KOPT-K1 (cell line): ENCODE results near the gene AKNA.

Experiments used
- H3K27ac ChIP-seq: fragments of 200-600 bp; sonication (generic); 2 replicates; pipeline ENCODE4 v1.5.1; 2016; ENCODE audit warnings: antibody characterized with exemption, mild to moderate bottlenecking, low read depth, low read length; ENCODE audit not compliant: poor library complexity, severe bottlenecking
- H3K36me3 ChIP-seq: fragments of 200-600 bp; sonication (generic); 2 replicates; pipeline ENCODE4 v1.5.1; 2017; ENCODE audit warnings: antibody characterized with exemption, mild to moderate bottlenecking, low read length, moderate library complexity; ENCODE audit not compliant: insufficient read depth
- H3K9me3 ChIP-seq: fragments of 200-600 bp; sonication (generic); 2 replicates; pipeline ENCODE4 v1.5.1; 2017; ENCODE audit warnings: antibody characterized with exemption, low read length, mild to moderate bottlenecking; ENCODE audit not compliant: insufficient read depth, poor library complexity, severe bottlenecking

The AKNA gene

GRCh38 chr9:114394523-114395333 is 6.9 kb upstream of the AKNA start:
- Histone ChIP-seq H3K36me3 (peaks cover 6% of the 10 kb centered on the region), H3K9me3 (no peaks in the 10 kb centered on the region), H3K27ac (no peak overlapping the region)

- Histone ChIP-seq H3K36me3 (peaks cover 6% of the 10 kb centered on the region), H3K27ac (peak overlapping the region; percentile 0), H3K9me3 (no peaks in the 10 kb centered on the region)
Measured at GRCh38 chr9:114392749-114393112, 4.9 kb upstream of the AKNA start.

GRCh38 chr9:114390952-114391351 is 3.2 kb upstream of the AKNA start:
- no peaks in the 10 kb centered on the region for H3K9me3 ChIP-seq
- H3K27ac ChIP-seq, result peak overlapping the region; percentile 100
- peaks cover 13% of the 10 kb centered on the region for H3K36me3 ChIP-seq

GRCh38 chr9:114389612-114390368 is 2.0 kb upstream of the AKNA start:
- peaks cover 13% of the 10 kb centered on the region for H3K36me3 ChIP-seq
- H3K27ac ChIP-seq, result peak overlapping the region; percentile 100
- H3K9me3 ChIP-seq, result no peaks in the 10 kb centered on the region

GRCh38 chr9:114388764-114389375 is 1.1 kb upstream of the AKNA start:
- H3K27ac ChIP-seq, result peak overlapping the region; percentile 100

DNA sequence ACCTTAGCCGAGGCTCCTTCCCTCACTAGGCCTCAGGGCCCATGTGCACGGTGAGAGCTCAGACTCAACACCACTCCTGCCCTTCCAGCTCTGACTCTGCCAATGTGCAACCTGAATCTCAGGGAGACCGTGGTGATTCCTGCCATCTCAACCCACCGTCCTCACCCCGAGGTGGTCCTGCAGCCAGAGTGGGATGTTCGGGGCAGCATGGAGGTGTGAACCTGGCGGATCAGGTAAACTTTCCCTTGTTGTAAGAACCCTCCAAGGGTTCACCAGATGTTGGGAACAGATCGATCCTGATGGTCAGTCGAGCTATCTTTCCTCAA is 538 bp upstream of the AKNA start:
- peaks cover 7% of the 10 kb centered on the region for H3K36me3 ChIP-seq
- H3K27ac ChIP-seq, result peak overlapping the region; percentile 100
- no peaks in the 10 kb centered on the region for H3K9me3 ChIP-seq

More at GRCh38 chr9:114388764-114389375, 1.1 kb upstream of the AKNA start:
- no peaks in the 10 kb centered on the region for H3K9me3 ChIP-seq
- peaks cover 7% of the 10 kb centered on the region for H3K36me3 ChIP-seq

GRCh38 chr9:114386886-114387679 is 699 bp downstream of the AKNA start:
- peak overlapping the region; percentile 100 for H3K27ac ChIP-seq
- peaks cover 16% of the 10 kb centered on the region for H3K36me3 ChIP-seq
- no peaks in the 10 kb centered on the region for H3K9me3 ChIP-seq

DNA sequence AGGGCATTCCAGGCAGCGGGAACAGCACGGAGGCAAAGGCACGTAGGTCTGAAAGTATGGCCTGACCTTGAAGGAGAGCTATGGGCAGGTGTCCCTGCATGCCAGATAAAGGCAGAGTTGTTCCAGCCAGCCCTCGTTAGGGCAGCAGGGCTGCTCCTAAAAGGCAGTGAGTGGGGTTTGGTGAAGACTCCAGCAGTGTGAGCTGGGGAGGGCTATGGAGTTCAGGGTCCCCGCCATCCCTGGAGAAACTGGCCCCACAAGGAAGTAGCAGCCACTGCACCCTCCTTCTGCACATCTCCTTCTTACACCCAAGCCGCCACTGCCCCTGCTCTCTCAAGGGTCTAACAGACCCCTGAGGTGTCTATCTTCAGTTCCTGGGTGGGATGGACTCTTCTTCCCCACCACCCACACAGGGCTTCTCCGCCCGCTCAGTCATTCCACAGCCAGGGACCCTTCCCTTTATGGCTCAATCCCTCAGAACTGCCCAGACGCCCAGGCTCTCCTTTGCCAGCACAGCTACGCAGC is 1.4 kb downstream of the AKNA start:
- Histone ChIP-seq H3K36me3 (peaks cover 22% of the 10 kb centered on the region), H3K27ac (peak overlapping the region; percentile 100)

GRCh38 chr9:114385397-114386181 is 2.2 kb downstream of the AKNA start:
- peak overlapping the region; percentile 100 for H3K27ac ChIP-seq
- H3K9me3 ChIP-seq, result no peaks in the 10 kb centered on the region
- H3K36me3 ChIP-seq, result peaks cover 30% of the 10 kb centered on the region

More for the DNA sequence above, 1.4 kb downstream of the AKNA start:
- no peaks in the 10 kb centered on the region for H3K9me3 ChIP-seq

DNA sequence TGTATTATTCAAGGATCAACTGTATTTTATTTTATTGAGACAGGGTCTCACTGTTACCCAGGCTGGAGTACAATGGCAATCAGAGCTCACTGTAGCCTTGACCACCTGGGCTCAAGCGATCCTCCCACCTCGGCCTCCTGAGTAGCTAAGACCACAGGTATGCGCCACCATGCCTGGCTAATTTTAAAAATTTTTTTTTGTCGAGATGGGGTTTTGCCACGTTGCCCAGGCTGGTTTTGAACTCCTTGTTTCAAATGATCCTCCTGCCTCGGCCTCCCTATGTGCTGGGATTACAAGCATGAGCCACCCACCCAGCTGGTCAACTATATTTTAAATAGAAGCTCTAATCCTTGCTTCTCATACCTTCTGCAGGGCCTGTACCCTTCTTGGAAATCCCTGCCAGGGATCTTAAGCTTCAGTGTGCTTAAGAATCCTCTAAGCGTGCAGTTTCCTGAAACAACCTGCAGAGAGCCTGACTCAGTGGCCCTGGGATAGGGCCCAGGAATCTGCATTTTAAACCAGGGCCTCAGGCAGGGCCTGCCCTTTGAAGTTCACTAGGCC is 2.9 kb downstream of the AKNA start:
- peak overlapping the region; percentile 100 for H3K27ac ChIP-seq
- H3K36me3 ChIP-seq, result peaks cover 37% of the 10 kb centered on the region
- no peaks in the 10 kb centered on the region for H3K9me3 ChIP-seq

- Histone ChIP-seq H3K27ac (peak overlapping the region; percentile 100), H3K9me3 (no peaks in the 10 kb centered on the region), H3K36me3 (peaks cover 43% of the 10 kb centered on the region)
Measured at GRCh38 chr9:114384341-114384740, 3.4 kb downstream of the AKNA start.

DNA sequence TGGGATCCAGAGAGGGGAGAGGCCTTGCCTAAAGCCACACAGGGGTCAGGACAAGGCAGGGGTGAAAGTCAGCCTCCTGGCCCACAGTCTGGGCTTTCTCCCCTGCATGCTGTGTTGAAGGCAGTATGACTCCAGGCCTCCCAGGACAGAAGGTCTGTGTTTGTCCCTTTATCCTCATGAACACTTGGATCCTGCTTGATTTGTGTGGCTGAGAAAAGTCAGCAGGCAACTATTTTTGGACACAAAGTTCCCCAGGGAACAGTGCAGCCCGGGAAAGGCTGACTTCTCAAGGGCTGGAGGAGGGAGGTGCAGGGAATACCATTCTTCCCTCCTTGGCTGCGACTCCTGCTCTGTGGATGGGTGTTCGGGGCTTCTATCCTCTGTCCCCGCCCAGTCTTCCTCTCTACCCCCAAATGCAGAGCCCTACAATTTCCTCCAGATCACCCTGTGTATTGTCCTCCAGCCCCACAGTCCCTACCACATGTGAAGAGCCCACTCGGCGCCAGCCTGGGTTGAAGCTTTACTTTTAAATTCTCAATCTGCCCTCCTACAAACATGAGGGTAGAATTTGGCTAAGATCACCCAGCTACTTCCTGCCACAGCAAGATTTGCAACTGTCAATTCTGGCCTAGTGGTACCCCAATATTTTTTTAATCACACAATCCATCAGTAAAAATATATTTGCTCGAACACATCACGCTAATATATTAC is 4.1 kb downstream of the AKNA start:
- H3K9me3 ChIP-seq, result no peaks in the 10 kb centered on the region
- H3K36me3 ChIP-seq, result peaks cover 49% of the 10 kb centered on the region
- peak overlapping the region; percentile 100 for H3K27ac ChIP-seq
